ENCODE measurements around the gene UBE2M. TPM values are rescaled to one million over a fixed set of nuclear protein-coding genes. Genes with fewer than 3 reads are reported as not detected.

UBE2M gene
- total RNA-seq, 4 donors from 2014 or later = 16.3 to 31.8 (median 20.6) TPM

GRCh38 chr19:58549664-58550361 is 8.6 kb downstream of the UBE2M start:
- TF ChIP-seq CTCF (IDR thresholded peaks at IDR 0.05; ENCODE audit: low read depth) = no peak

GRCh38 chr19:58548859-58549663 is 9.3 kb downstream of the UBE2M start:
- no peak for TF ChIP-seq CTCF (IDR thresholded peaks at IDR 0.05; ENCODE audit: low read depth)

GRCh38 chr19:58547323-58548312 is 10.8 kb downstream of the UBE2M start:
- no peak for TF ChIP-seq CTCF (IDR thresholded peaks at IDR 0.05; ENCODE audit: low read depth)

GRCh38 chr19:58546019-58546530 is 12.3 kb downstream of the UBE2M start:
- no peak for TF ChIP-seq CTCF (IDR thresholded peaks at IDR 0.05; ENCODE audit: low read depth)

GRCh38 chr19:58545286-58546018 is 13.0 kb downstream of the UBE2M start:
- TF ChIP-seq CTCF (IDR thresholded peaks at IDR 0.05; ENCODE audit: low read depth) = no peak

- TF ChIP-seq CTCF (IDR thresholded peaks at IDR 0.05; ENCODE audit: low read depth) = no peak
Observed at GRCh38 chr19:58544591-58545285, 13.7 kb downstream of the UBE2M start.
